K562 (cell line): ENCODE results near the gene CPLANE2. TPM values are rescaled to one million over a fixed set of nuclear protein-coding genes. Genes with fewer than 3 reads are reported as not detected.
A peak's percentile ranks its signal among the peaks of the same experiment; 100 is the strongest.

ENCODE experiments used
- ATAC-seq: fragments of 200-7000 bp; cut with Tn5 transposase; 3 replicates; pipeline ENCODE4 v1.9.1; 2020; ENCODE audit warnings: moderate library complexity
- BruUV-seq: library from RNA; stranded (reverse); fragments of 400-500 nt; replicated peaks from 2 replicates; lab custom pipeline; 2021; lab: Mats Ljungman, UMichigan
- CTCF ChIA-PET: fragments of 300-600 bp; formaldehyde crosslinking; extraction: SDS; loops from one replicate; lab custom pipeline; 2021; ENCODE audit warnings: low intra/inter-chr PET ratio; lab: Yijun Ruan, JAX
- POLR2A ChIA-PET: fragments of 300-600, 350-650 bp; sonication (Branson Sonifier 250); formaldehyde crosslinking; extraction: SDS; loops from one replicate; lab custom pipeline; 2021; ENCODE audit warnings: antibody characterized with exemption, inconsistent platforms; lab: Yijun Ruan, JAX
- DNase-seq, 4 experiments: peaks; one replicate each; pipeline versions ENCODE4 v3.0.0 to v3.0.0-alpha.2; 2011 to 2018; ENCODE audit warnings: low spot score in 3 of 4, mixed read lengths in 3 of 4; ENCODE audit errors: extremely low read depth in 1 of 4
- FAIRE-seq: peaks from 2 replicates; lab custom pipeline; 2011; peaks lifted over from hg19 to GRCh38; lab: Jason Lieb, UNC
- H2AFZ ChIP-seq: 2 replicates; pipeline ENCODE4 v1.6.0; 2011; ENCODE audit warnings: low read depth, low read length, control low read depth, inconsistent platforms
- H3K27ac ChIP-seq: fragments of 200-600 bp; 3 replicates; pipeline ENCODE4 v1.8.0; 2011; ENCODE audit warnings: low read depth, mild to moderate bottlenecking, control low read depth, inconsistent platforms, low read length, moderate library complexity, mixed read lengths; ENCODE audit errors: extremely low read depth
- H3K27me3 ChIP-seq, 2 experiments: fragments of 300-600 bp in 1 of 2; 2 replicates in 1 of 2; 3 replicates in 1 of 2; pipeline versions ENCODE4 v1.6.0 to v1.8.0; 2011; ENCODE audit warnings: inconsistent platforms in 2 of 2, low read length in 2 of 2, mild to moderate bottlenecking in 1 of 2, mixed read lengths in 1 of 2, moderate library complexity in 1 of 2; ENCODE audit not compliant: control insufficient read depth in 2 of 2, insufficient read depth in 2 of 2
- H3K36me3 ChIP-seq: fragments of 300-600 bp; 3 replicates; pipeline ENCODE4 v1.8.0; 2011; ENCODE audit warnings: mild to moderate bottlenecking, low read length, inconsistent platforms; ENCODE audit not compliant: control insufficient read depth, insufficient read depth
- H3K4me1 ChIP-seq, 2 experiments: fragments of 200-600 bp in 1 of 2; replicated peaks in 1 of 2; 2 replicates in 1 of 2; 3 replicates in 1 of 2; pipeline versions ENCODE4 v1.5.1 to v1.8.0; 2011; ENCODE audit warnings: inconsistent platforms in 2 of 2, low read length in 2 of 2, mild to moderate bottlenecking in 1 of 2, mixed read lengths in 1 of 2, moderate library complexity in 1 of 2; ENCODE audit not compliant: control insufficient read depth in 2 of 2, insufficient read depth in 2 of 2
- H3K4me2 ChIP-seq: 2 replicates; pipeline ENCODE4 v1.6.1; 2011; ENCODE audit warnings: low read length, control low read depth, inconsistent platforms, mixed read lengths; ENCODE audit not compliant: insufficient read depth
- H3K4me3 ChIP-seq: fragments of 200-600 bp; sonication (generic), shearing (Covaris generic); 2 replicates; pipeline ENCODE4 v1.5.1; 2016; ENCODE audit warnings: control low read depth, inconsistent platforms
- H3K79me2 ChIP-seq: fragments of 200-600 bp; 3 replicates; pipeline ENCODE4 v1.8.0; 2011; ENCODE audit warnings: low read length, inconsistent platforms; ENCODE audit not compliant: control insufficient read depth, insufficient read depth
- H3K9ac ChIP-seq, 2 experiments: 2 replicates each; pipeline versions ENCODE4 v1.6.0 to v1.6.1; 2011; ENCODE audit warnings: low read depth in 2 of 2, low read length in 2 of 2, control low read depth in 1 of 2, inconsistent platforms in 1 of 2, mild to moderate bottlenecking in 1 of 2, mixed read lengths in 1 of 2; ENCODE audit not compliant: insufficient read depth in 1 of 2
- H3K9me1 ChIP-seq: one replicate; pipeline ENCODE4 v1.6.0; 2011; ENCODE audit warnings: inconsistent platforms, mild to moderate bottlenecking, low read length, moderate library complexity; ENCODE audit not compliant: control insufficient read depth, insufficient read depth
- H3K9me3 ChIP-seq: replicated peaks from 2 replicates; pipeline ENCODE4 v1.5.1; 2011; ENCODE audit warnings: low read depth, low read length, inconsistent platforms; ENCODE audit not compliant: control insufficient read depth, insufficient read depth
- H4K20me1 ChIP-seq: replicated peaks from 2 replicates; pipeline ENCODE4 v1.6.1; 2011; ENCODE audit warnings: low read length, inconsistent platforms, mixed read lengths; ENCODE audit not compliant: control insufficient read depth, insufficient read depth
- BCOR ChIP-seq: fragments of 450-650 bp; IDR thresholded peaks from 2 replicates; pipeline ENCODE4 v1.6.1; 2016
- DIDO1 ChIP-seq: fragments of 450-650 bp; IDR thresholded peaks from 2 replicates; pipeline ENCODE4 v1.6.1; 2016; ENCODE audit warnings: low read depth, missing biosample characterization, missing genetic modification characterization
- EP300 ChIP-seq: IDR thresholded peaks from 2 replicates; pipeline ENCODE4 v1.6.1; 2012; ENCODE audit warnings: low read length, improper control_type of control experiment
- ETV6 ChIP-seq, 3 experiments: fragments of 150-350 bp in 1 of 3; sonication (generic) in 1 of 3; formaldehyde crosslinking in 1 of 3; IDR thresholded peaks; 2 replicates each; pipeline versions ENCODE4 v1.6.1 to v1.8.0; 2014 to 2022; ENCODE audit warnings: borderline replicate concordance in 2 of 3, low read depth in 2 of 3, antibody characterized with exemption in 1 of 3, low read length in 1 of 3, mild to moderate bottlenecking in 1 of 3, missing genetic modification reagents in 1 of 3
- FOXJ2 ChIP-seq: fragments of 200-800 bp; sonication (Bioruptor generic); IDR thresholded peaks from 2 replicates; pipeline ENCODE4 v1.6.1; 2016; ENCODE audit warnings: missing genetic modification characterization, missing compliant biosample characterization
- FOXJ3 ChIP-seq: sonication (generic); formaldehyde crosslinking; IDR thresholded peaks from 2 replicates; pipeline ENCODE4 v1.4.0; 2020; ENCODE audit warnings: mild to moderate bottlenecking, missing genetic modification reagents
- HNRNPK ChIP-seq: fragments of 200-400 bp; formaldehyde crosslinking; IDR thresholded peaks from one replicate; pipeline ENCODE4 v1.6.1; 2018; ENCODE audit warnings: mild to moderate bottlenecking, low read depth, low read length; ENCODE audit not compliant: poor library complexity, severe bottlenecking
- PTBP1 ChIP-seq: fragments of 200-400 bp; formaldehyde crosslinking; IDR thresholded peaks from 2 replicates; pipeline ENCODE4 v1.6.1; 2017; ENCODE audit warnings: low read depth, low read length
- SIN3B ChIP-seq: fragments of 450-650 bp; IDR thresholded peaks from 2 replicates; pipeline ENCODE4 v1.6.1; 2017; ENCODE audit warnings: low read depth, mild to moderate bottlenecking, moderate library complexity
- ZNF133 ChIP-seq: fragments of 250-450 bp; sonication (Bioruptor Pico); IDR thresholded peaks from 2 replicates; pipeline ENCODE4 v1.4.0; 2020; ENCODE audit warnings: mild to moderate bottlenecking
- ZNF311 ChIP-seq: fragments of 250-450 bp; sonication (Bioruptor Pico); IDR thresholded peaks from 2 replicates; pipeline ENCODE4 v1.4.0; 2020; ENCODE audit warnings: mild to moderate bottlenecking, moderate library complexity
- WGBS: fragments of 100-300 bp; shearing (Covaris generic); methylation state at CpG from one replicate; pipeline ENCODE4 v1.1.6; 2016; ENCODE audit warnings: low coverage, mixed read lengths; ENCODE audit not compliant: insufficient coverage; ENCODE audit errors: missing lambda C conversion rate; 5-methylcytosine and 5-hydroxymethylcytosine counted together
- in situ Hi-C: fragments of 300-500 bp; cut with MboI; formaldehyde crosslinking; loops from 4 replicates; pipeline ENCODE4 v1.15.0; 2018; ENCODE audit warnings: inconsistent platforms, mixed read lengths
- intact Hi-C: fragments of 100-400 bp; cut with micrococcal nuclease; formaldehyde crosslinking; loops from 2 replicates; pipeline ENCODE4 v1.14.2; 2022
- polyA plus RNA-seq, 8 experiments: library from polyadenylated mRNA; depleted of rRNA in 4 of 8; stranded (reverse) in 5 of 8; unstranded in 3 of 8; fragments of >200 nt; fragmentation: Nextera tagmentation in 2 of 8; fragmentation: Illumina TruSeq in 1 of 8; extraction: Ambion mirVana in 2 of 8; extraction: Trizol in 1 of 8; gene quantifications; 2 replicates each; pipeline versions ENCODE4 v1.2.1 to v1.2.3, GENCODE V29; 2011 to 2014; ENCODE audit warnings: inconsistent platforms in 1 of 8, missing spikeins in 1 of 8
- total RNA-seq, 7 experiments: library from RNA; depleted of rRNA in 6 of 7; stranded (reverse); fragments of >200 nt in 6 of 7; fragmentation: Illumina TruSeq in 2 of 7; extraction: Trizol in 2 of 7; gene quantifications; 2 replicates each; pipeline versions ENCODE4 v1.2.1 to v1.2.3, GENCODE V29; 2011 to 2021; ENCODE audit warnings: low replicate concordance in 1 of 7
- TF ChIP-seq, protein P1 (sequence below): sonication (generic); formaldehyde crosslinking; IDR thresholded peaks from 2 replicates; pipeline ENCODE4 v1.8.0; 2022; ENCODE audit warnings: missing genetic modification reagents, mild to moderate bottlenecking, borderline replicate concordance
- TF ChIP-seq, protein P2 (sequence below): IDR thresholded peaks from 3 replicates; pipeline ENCODE4 v1.6.1; 2011; ENCODE audit warnings: borderline replicate concordance, mild to moderate bottlenecking, moderate library complexity; ENCODE audit not compliant: insufficient read length; ENCODE audit errors: extremely low read depth
- TF ChIP-seq, protein P3 (sequence below): sonication (generic); formaldehyde crosslinking; IDR thresholded peaks from 2 replicates; pipeline ENCODE4 v1.8.1; 2023; ENCODE audit warnings: mild to moderate bottlenecking, missing genetic modification reagents

CPLANE2 gene
- total and polyA plus RNA-seq, 9 of the 15 experiments (the other 6 are each of a cell fraction or from before 2014, with no cell fraction given), result 0.17 to 20.9 (median 8.1) TPM

DNA sequence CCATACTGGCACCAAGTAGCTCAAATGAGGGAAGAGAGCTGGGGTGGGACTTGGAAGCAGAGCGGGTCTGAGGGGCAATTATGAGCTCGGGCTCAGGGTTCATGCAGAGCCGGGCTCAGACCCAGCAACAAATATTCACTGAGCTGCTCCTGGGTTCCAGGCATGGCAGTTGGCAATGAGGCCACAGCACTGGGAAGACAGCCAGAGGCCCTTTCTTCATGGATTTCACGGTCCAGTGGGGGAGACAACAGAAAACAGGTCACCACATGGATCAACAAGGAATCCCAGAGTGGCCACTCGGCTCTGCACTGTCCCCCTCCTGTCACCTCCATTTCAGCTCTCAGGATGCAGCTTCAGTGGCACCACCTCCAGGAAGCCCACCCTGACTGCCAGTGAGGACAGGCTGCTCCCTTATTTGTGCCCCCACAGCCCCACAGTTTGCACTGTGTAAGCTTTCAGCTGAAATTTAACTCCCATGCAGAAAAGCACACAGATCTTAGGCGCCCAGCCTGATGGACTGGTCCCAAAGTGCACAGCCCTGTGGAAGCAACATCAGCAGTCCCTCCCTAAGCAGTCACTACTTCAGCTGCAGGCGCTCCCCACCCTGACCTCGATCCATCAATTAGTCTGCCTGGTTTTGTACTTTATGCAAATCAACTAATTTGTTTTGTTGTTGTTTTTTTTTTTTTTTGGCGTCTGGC is 46.9 kb downstream of the CPLANE2 start:
- 21% methylated on average over 9 of the region's 9 CpGs for WGBS
- ATAC-seq, result no peak
- intact Hi-C loops, result loop anchor here (2.0 kb wide), 1 partner anchor 55 kb away; no protein-coding TSS in a partner anchor
- TF ChIP-seq, protein P1, sequence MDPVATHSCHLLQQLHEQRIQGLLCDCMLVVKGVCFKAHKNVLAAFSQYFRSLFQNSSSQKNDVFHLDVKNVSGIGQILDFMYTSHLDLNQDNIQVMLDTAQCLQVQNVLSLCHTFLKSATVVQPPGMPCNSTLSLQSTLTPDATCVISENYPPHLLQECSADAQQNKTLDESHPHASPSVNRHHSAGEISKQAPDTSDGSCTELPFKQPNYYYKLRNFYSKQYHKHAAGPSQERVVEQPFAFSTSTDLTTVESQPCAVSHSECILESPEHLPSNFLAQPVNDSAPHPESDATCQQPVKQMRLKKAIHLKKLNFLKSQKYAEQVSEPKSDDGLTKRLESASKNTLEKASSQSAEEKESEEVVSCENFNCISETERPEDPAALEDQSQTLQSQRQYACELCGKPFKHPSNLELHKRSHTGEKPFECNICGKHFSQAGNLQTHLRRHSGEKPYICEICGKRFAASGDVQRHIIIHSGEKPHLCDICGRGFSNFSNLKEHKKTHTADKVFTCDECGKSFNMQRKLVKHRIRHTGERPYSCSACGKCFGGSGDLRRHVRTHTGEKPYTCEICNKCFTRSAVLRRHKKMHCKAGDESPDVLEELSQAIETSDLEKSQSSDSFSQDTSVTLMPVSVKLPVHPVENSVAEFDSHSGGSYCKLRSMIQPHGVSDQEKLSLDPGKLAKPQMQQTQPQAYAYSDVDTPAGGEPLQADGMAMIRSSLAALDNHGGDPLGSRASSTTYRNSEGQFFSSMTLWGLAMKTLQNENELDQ (CRISPR knock-in tag), result no peak
- TF ChIP-seq FOXJ3 (CRISPR knock-in tag) (no peak), DIDO1 (tag) (no peak), ETV6 (IDR thresholded peaks at IDR 0.05; ENCODE audit: borderline replicate concordance in 1 of 2, low read depth in 2 of 2, low read length in 1 of 2) (no peak), ETV6 (CRISPR knock-in tag; IDR thresholded peaks at IDR 0.05; ENCODE audit: borderline replicate concordance) (no peak), BCOR (peak; percentile 91), PTBP1 (peak; percentile 92), ZNF311 (CRISPR knock-in tag) (no peak), SIN3B (no peak), EP300 (no peak), HNRNPK (no peak), FOXJ2 (tag) (no peak), ZNF133 (CRISPR knock-in tag) (no peak)
- TF ChIP-seq, protein P2, sequence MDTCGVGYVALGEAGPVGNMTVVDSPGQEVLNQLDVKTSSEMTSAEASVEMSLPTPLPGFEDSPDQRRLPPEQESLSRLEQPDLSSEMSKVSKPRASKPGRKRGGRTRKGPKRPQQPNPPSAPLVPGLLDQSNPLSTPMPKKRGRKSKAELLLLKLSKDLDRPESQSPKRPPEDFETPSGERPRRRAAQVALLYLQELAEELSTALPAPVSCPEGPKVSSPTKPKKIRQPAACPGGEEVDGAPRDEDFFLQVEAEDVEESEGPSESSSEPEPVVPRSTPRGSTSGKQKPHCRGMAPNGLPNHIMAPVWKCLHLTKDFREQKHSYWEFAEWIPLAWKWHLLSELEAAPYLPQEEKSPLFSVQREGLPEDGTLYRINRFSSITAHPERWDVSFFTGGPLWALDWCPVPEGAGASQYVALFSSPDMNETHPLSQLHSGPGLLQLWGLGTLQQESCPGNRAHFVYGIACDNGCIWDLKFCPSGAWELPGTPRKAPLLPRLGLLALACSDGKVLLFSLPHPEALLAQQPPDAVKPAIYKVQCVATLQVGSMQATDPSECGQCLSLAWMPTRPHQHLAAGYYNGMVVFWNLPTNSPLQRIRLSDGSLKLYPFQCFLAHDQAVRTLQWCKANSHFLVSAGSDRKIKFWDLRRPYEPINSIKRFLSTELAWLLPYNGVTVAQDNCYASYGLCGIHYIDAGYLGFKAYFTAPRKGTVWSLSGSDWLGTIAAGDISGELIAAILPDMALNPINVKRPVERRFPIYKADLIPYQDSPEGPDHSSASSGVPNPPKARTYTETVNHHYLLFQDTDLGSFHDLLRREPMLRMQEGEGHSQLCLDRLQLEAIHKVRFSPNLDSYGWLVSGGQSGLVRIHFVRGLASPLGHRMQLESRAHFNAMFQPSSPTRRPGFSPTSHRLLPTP, result peak; percentile 63
- TF ChIP-seq, protein P3, sequence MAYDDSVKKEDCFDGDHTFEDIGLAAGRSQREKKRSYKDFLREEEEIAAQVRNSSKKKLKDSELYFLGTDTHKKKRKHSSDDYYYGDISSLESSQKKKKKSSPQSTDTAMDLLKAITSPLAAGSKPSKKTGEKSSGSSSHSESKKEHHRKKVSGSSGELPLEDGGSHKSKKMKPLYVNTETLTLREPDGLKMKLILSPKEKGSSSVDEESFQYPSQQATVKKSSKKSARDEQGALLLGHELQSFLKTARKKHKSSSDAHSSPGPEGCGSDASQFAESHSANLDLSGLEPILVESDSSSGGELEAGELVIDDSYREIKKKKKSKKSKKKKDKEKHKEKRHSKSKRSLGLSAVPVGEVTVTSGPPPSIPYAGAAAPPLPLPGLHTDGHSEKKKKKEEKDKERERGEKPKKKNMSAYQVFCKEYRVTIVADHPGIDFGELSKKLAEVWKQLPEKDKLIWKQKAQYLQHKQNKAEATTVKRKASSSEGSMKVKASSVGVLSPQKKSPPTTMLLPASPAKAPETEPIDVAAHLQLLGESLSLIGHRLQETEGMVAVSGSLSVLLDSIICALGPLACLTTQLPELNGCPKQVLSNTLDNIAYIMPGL, result no peak

More for the DNA sequence above, 46.9 kb downstream of the CPLANE2 start:
- in situ Hi-C loops, result loop anchor here (5.0 kb wide), 2 partner anchors 108 to 178 kb away; no protein-coding TSS in a partner anchor
- H3K9me1 ChIP-seq, result no peaks in the 10 kb centered on the region
- H3K36me3 ChIP-seq, result no peaks in the 10 kb centered on the region
- BruUV-seq, result no TSS peak
- no peak overlapping the region for H3K27ac ChIP-seq
- no peak overlapping the region for H3K4me3 ChIP-seq
- H2AFZ ChIP-seq, result no peak overlapping the region
- FAIRE-seq, result no peak
- H3K9me3 ChIP-seq, result no peaks in the 10 kb centered on the region
- no peak overlapping the region for H3K4me2 ChIP-seq
- DNase-seq, result no peak
- POLR2A ChIA-PET, result interaction anchor here (0.6 to 1.2 kb wide), 3 partner anchors 81 to 252 kb away, joined by 3 to 4 read pairs (median 3); no protein-coding TSS in a partner anchor
- H3K9ac ChIP-seq, result peak overlapping the region in 1 of 2 experiments; percentile 44; a peak in 1 of 4 replicates
- no peaks in the 10 kb centered on the region for H3K79me2 ChIP-seq
- CTCF ChIA-PET, result interaction anchor here (7.5 kb wide), 1 partner anchor 110 kb away, joined by 208 read pairs; no protein-coding TSS in a partner anchor
- peaks cover 8 to 13% of the 10 kb centered on the region in 2 experiments; a peak in 4 of 5 replicates for H3K4me1 ChIP-seq
- H4K20me1 ChIP-seq, result no peaks in the 10 kb centered on the region
- H3K27me3 ChIP-seq, result no peaks in the 10 kb centered on the region
